Stimulated activated naive B cell treated with anti-CD40 and anti-IgM and Interleukin-4, amounts not matched to agents 10 μg/mL and 1 μg/mL and 100 μg/mL, for 72 hours (primary cell): Measurements from ENCODE around the gene TMEM150A.
A peak's percentile ranks its signal among the peaks of the same experiment; 100 is the strongest.
"Not testable (repeated sequence)": the region's sequence is repeated elsewhere in the genome, so short reads cannot be mapped to it uniquely, and the experiment has no call there.

Source experiments
- ATAC-seq, 2 donors: fragments of 150-1000 bp; cut with Tn5 transposase; replicated peaks; 2 replicates each; pipeline ENCODE4 v1.10.0; 2021; ENCODE audit warnings: moderate library complexity in 1 of 2
- DNase-seq: peaks from one replicate; pipeline ENCODE4 v3.0.0; 2021
- H3K27ac Mint-ChIP-seq: one replicate; pipeline ENCODE4 v1.8.0; 2022; ENCODE audit warnings: mild to moderate bottlenecking, mixed read lengths
- H3K27me3 Mint-ChIP-seq, 2 donors: one replicate each; pipeline ENCODE4 v1.8.0; 2022; ENCODE audit warnings: mixed read lengths in 2 of 2
- H3K36me3 Mint-ChIP-seq, 2 donors: one replicate each; pipeline ENCODE4 v1.8.0; 2022; ENCODE audit warnings: mixed read lengths in 2 of 2, mild to moderate bottlenecking in 1 of 2
- H3K4me1 Mint-ChIP-seq, 2 donors: one replicate each; pipeline ENCODE4 v1.8.0; 2022; ENCODE audit warnings: mixed read lengths in 2 of 2, mild to moderate bottlenecking in 1 of 2
- H3K4me3 Mint-ChIP-seq, 2 donors: one replicate each; pipeline ENCODE4 v1.8.0; 2022; ENCODE audit warnings: mild to moderate bottlenecking in 2 of 2, mixed read lengths in 2 of 2, moderate library complexity in 1 of 2
- H3K9me3 Mint-ChIP-seq, 2 donors: one replicate each; pipeline ENCODE4 v1.8.0; 2022; ENCODE audit warnings: mixed read lengths in 2 of 2, mild to moderate bottlenecking in 1 of 2

Gene TMEM150A

GRCh38 chr2:85628658-85629057, 26.2 kb upstream of the TMEM150A start:
- Mint-ChIP-seq H3K27me3 (no peaks in the 10 kb centered on the region), H3K4me1 (peaks cover 6 to 11% of the 10 kb centered on the region in 2 donors), H3K9me3 (no peaks in the 10 kb centered on the region), H3K36me3 (peaks cover 41 to 52% of the 10 kb centered on the region in 2 donors), H3K27ac (peak overlapping the region; percentile 42), H3K4me3 (no peak overlapping the region)
- DNase-seq: no peak
- ATAC-seq: peak; percentile 83 to 98

GRCh38 chr2:85623991-85624390, 21.5 kb upstream of the TMEM150A start:
- no peak overlapping the region for H3K27ac Mint-ChIP-seq
- peaks cover 29 to 45% of the 10 kb centered on the region in 2 donors for H3K36me3 Mint-ChIP-seq
- ATAC-seq (no peak), DNase-seq (no peak)
- no peaks in the 10 kb centered on the region for H3K9me3 Mint-ChIP-seq
- H3K27me3 Mint-ChIP-seq: no peaks in the 10 kb centered on the region
- peaks cover 3 to 11% of the 10 kb centered on the region in 2 donors for H3K4me1 Mint-ChIP-seq
- no peak overlapping the region for H3K4me3 Mint-ChIP-seq

- no peak overlapping the region for H3K27ac Mint-ChIP-seq
- H3K4me3 Mint-ChIP-seq: no peak overlapping the region
- ATAC-seq: no peak
- H3K36me3 Mint-ChIP-seq: peaks cover 15 to 37% of the 10 kb centered on the region in 2 donors
- H3K9me3 Mint-ChIP-seq: no peaks in the 10 kb centered on the region
- DNase-seq: no peak
- H3K27me3 Mint-ChIP-seq: no peaks in the 10 kb centered on the region
- peaks cover 2 to 8% of the 10 kb centered on the region in 2 donors for H3K4me1 Mint-ChIP-seq
Observed at GRCh38 chr2:85621338-85621737, 18.8 kb upstream of the TMEM150A start.

GRCh38 chr2:85619617-85620016, 17.1 kb upstream of the TMEM150A start:
- Mint-ChIP-seq H3K9me3 (no peaks in the 10 kb centered on the region), H3K4me1 (peaks cover 2 to 15% of the 10 kb centered on the region in 2 donors), H3K27ac (no peak overlapping the region), H3K27me3 (no peaks in the 10 kb centered on the region), H3K4me3 (no peak overlapping the region), H3K36me3 (peaks cover 14 to 27% of the 10 kb centered on the region in 2 donors)
- ATAC-seq (no peak), DNase-seq (no peak)

GRCh38 chr2:85617723-85618122, 15.2 kb upstream of the TMEM150A start:
- H3K9me3 Mint-ChIP-seq, ATAC-seq, H3K4me3 Mint-ChIP-seq, H3K27me3 Mint-ChIP-seq, DNase-seq, H3K27ac Mint-ChIP-seq: not testable (repeated sequence)
- peaks cover 2 to 16% of the 10 kb centered on the region in 2 donors for H3K4me1 Mint-ChIP-seq
- peaks cover 4 to 14% of the 10 kb centered on the region in 2 donors for H3K36me3 Mint-ChIP-seq

- Mint-ChIP-seq H3K27me3 (no peaks in the 10 kb centered on the region), H3K36me3 (peaks cover 0 to 10% of the 10 kb centered on the region in 2 donors), H3K9me3 (no peaks in the 10 kb centered on the region), H3K27ac (peak overlapping the region; percentile 98), H3K4me1 (peaks cover 2 to 26% of the 10 kb centered on the region in 2 donors), H3K4me3 (peak overlapping the region in 1 of 2 donors; percentile 95)
- ATAC-seq (no peak), DNase-seq (no peak)
Observed at GRCh38 chr2:85615413-85615728, 12.9 kb upstream of the TMEM150A start.

GRCh38 chr2:85614757-85615156, 12.3 kb upstream of the TMEM150A start:
- not testable (repeated sequence) for H3K27ac Mint-ChIP-seq, H3K27me3 Mint-ChIP-seq, H3K4me3 Mint-ChIP-seq, ATAC-seq, DNase-seq, H3K9me3 Mint-ChIP-seq
- peaks cover 2 to 32% of the 10 kb centered on the region in 2 donors for H3K4me1 Mint-ChIP-seq
- peaks cover 0 to 10% of the 10 kb centered on the region in 2 donors for H3K36me3 Mint-ChIP-seq

- Mint-ChIP-seq H3K27me3 (no peaks in the 10 kb centered on the region), H3K4me1 (peaks cover 6 to 37% of the 10 kb centered on the region in 2 donors), H3K36me3 (peaks cover 5 to 10% of the 10 kb centered on the region in 2 donors), H3K4me3 (no peak overlapping the region), H3K27ac (no peak overlapping the region), H3K9me3 (no peaks in the 10 kb centered on the region)
- DNase-seq (no peak), ATAC-seq (no peak)
Observed at GRCh38 chr2:85613717-85614515, 11.4 kb upstream of the TMEM150A start.

GRCh38 chr2:85611705-85612587, 9.4 kb upstream of the TMEM150A start, which contains the start of gene C2orf68:
Gene C2orf68, minus strand, starts transcription at chr2:85612066. Its CDS starts 82 bp downstream, at chr2:85611984.
- peak within 1 kb of the TSS; percentile 98 for H3K27ac Mint-ChIP-seq
- peaks cover 10 to 44% of the 10 kb centered on the region in 2 donors for H3K4me1 Mint-ChIP-seq
- ATAC-seq (peak; percentile 78 to 82), DNase-seq (peak; percentile 88)
- no peaks in the 10 kb centered on the region for H3K9me3 Mint-ChIP-seq
- peak within 1 kb of the TSS; percentile 86 to 100 for H3K4me3 Mint-ChIP-seq
- no peaks in the 10 kb centered on the region for H3K27me3 Mint-ChIP-seq
- H3K36me3 Mint-ChIP-seq: peaks cover 15 to 20% of the 10 kb centered on the region in 2 donors

GRCh38 chr2:85611217-85611704, 8.8 kb upstream of the TMEM150A start:
- Mint-ChIP-seq H3K4me1 (peaks cover 10 to 49% of the 10 kb centered on the region in 2 donors), H3K9me3 (no peaks in the 10 kb centered on the region)

GRCh38 chr2:85607268-85608215, 5.0 kb upstream of the TMEM150A start:
- no peak for ATAC-seq
- Mint-ChIP-seq H3K9me3 (no peaks in the 10 kb centered on the region), H3K27ac (peak overlapping the region; percentile 44), H3K36me3 (peaks cover 19 to 30% of the 10 kb centered on the region in 2 donors), H3K27me3 (no peaks in the 10 kb centered on the region), H3K4me3 (no peak overlapping the region), H3K4me1 (peaks cover 24 to 52% of the 10 kb centered on the region in 2 donors)
- no peak for DNase-seq

More at GRCh38 chr2:85611217-85611704, 8.8 kb upstream of the TMEM150A start:
- H3K27ac Mint-ChIP-seq: peak overlapping the region; percentile 98
- ATAC-seq: peak in 1 of 2 donors; percentile 14
- H3K4me3 Mint-ChIP-seq: peak overlapping the region; percentile 86 to 100
- no peaks in the 10 kb centered on the region for H3K27me3 Mint-ChIP-seq
- DNase-seq: no peak
- H3K36me3 Mint-ChIP-seq: peaks cover 15 to 20% of the 10 kb centered on the region in 2 donors

GRCh38 chr2:85606116-85606455, 3.6 kb upstream of the TMEM150A start:
- Mint-ChIP-seq H3K27ac (no peak overlapping the region), H3K4me1 (peaks cover 33 to 55% of the 10 kb centered on the region in 2 donors), H3K4me3 (no peak overlapping the region), H3K36me3 (peaks cover 19 to 26% of the 10 kb centered on the region in 2 donors), H3K27me3 (no peaks in the 10 kb centered on the region), H3K9me3 (no peaks in the 10 kb centered on the region)
- DNase-seq: no peak
- ATAC-seq: no peak

GRCh38 chr2:85605406-85606115, 3.1 kb upstream of the TMEM150A start:
- H3K4me1 Mint-ChIP-seq: peaks cover 34 to 60% of the 10 kb centered on the region in 2 donors
- DNase-seq (no peak), ATAC-seq (no peak)
- H3K27ac Mint-ChIP-seq: no peak overlapping the region
- H3K9me3 Mint-ChIP-seq: no peaks in the 10 kb centered on the region
- peaks cover 19 to 26% of the 10 kb centered on the region in 2 donors for H3K36me3 Mint-ChIP-seq
- no peak overlapping the region for H3K4me3 Mint-ChIP-seq
- no peaks in the 10 kb centered on the region for H3K27me3 Mint-ChIP-seq
